ENCODE results near the gene FBP2. TPM values are rescaled to one million over a fixed set of nuclear protein-coding genes. Genes with fewer than 3 reads are reported as not detected.
"Not testable (repeated sequence)": the region's sequence is repeated elsewhere in the genome, so short reads cannot be mapped to it uniquely, and the experiment has no call there.

The FBP2 gene
- total and polyA plus RNA-seq, 2 experiments from 2014 or later = 0.20 to 0.30 TPM

GRCh38 chr9:94591876-94592275 is 1.7 kb downstream of the FBP2 start:
- no peak overlapping the region for H3K4me2 ChIP-seq
- 84% methylated on average over 8 of the region's 8 CpGs for WGBS (ENCODE audit: low lambda C conversion rate, missing lambda C conversion rate)

GRCh38 chr9:94591046-94591545 is 2.5 kb downstream of the FBP2 start:
- not testable (repeated sequence) for H3K27ac ChIP-seq; H3K79me2 ChIP-seq; H3K36me3 ChIP-seq (replicated peaks; ENCODE audit: insufficient read depth, low read depth); H3K4me2 ChIP-seq; H3K27me3 ChIP-seq; H4K20me1 ChIP-seq (ENCODE audit: insufficient read depth, poor library complexity, severe bottlenecking); H3K9me2 ChIP-seq (replicated peaks; ENCODE audit: insufficient read depth); DNase-seq (ENCODE audit: low spot score); H3K9me3 ChIP-seq (ENCODE audit: low read depth); H3K4me1 ChIP-seq (ENCODE audit: insufficient read depth); H2AFZ ChIP-seq; H3K4me3 ChIP-seq
- 96% methylated on average over 11 of the region's 38 CpGs for WGBS (ENCODE audit: low lambda C conversion rate, missing lambda C conversion rate)

More at GRCh38 chr9:94591876-94592275, 1.7 kb downstream of the FBP2 start:
- DNase-seq (ENCODE audit: low spot score) = no peak
- Histone ChIP-seq H3K9me2 (replicated peaks; ENCODE audit: insufficient read depth) (no peaks in the 10 kb centered on the region), H4K20me1 (ENCODE audit: insufficient read depth, poor library complexity, severe bottlenecking) (no peaks in the 10 kb centered on the region), H3K4me1 (ENCODE audit: insufficient read depth) (no peaks in the 10 kb centered on the region), H3K27me3 (no peaks in the 10 kb centered on the region), H3K9me3 (ENCODE audit: low read depth) (no peaks in the 10 kb centered on the region), H3K36me3 (replicated peaks; ENCODE audit: insufficient read depth, low read depth) (no peaks in the 10 kb centered on the region), H2AFZ (no peak overlapping the region), H3K4me3 (no peak overlapping the region), H3K27ac (no peak overlapping the region), H3K79me2 (no peaks in the 10 kb centered on the region)
- TF ChIP-seq EZH2 (IDR thresholded peaks at IDR 0.05; ENCODE audit: borderline replicate concordance) = no peak
- TF ChIP-seq EZH2phosphoT487 (IDR thresholded peaks at IDR 0.05; ENCODE audit: low read depth, severe bottlenecking, unreplicated experiment) = no peak
- TF ChIP-seq CTCF (IDR thresholded peaks at IDR 0.05; ENCODE audit: poor library complexity) = no peak

GRCh38 chr9:94588681-94589080 is 4.9 kb downstream of the FBP2 start:
- Histone ChIP-seq H2AFZ (no peak overlapping the region), H3K4me2 (no peak overlapping the region), H3K9me3 (ENCODE audit: low read depth) (no peaks in the 10 kb centered on the region), H3K27me3 (no peaks in the 10 kb centered on the region), H3K79me2 (no peaks in the 10 kb centered on the region), H3K4me3 (no peak overlapping the region), H3K9me2 (replicated peaks; ENCODE audit: insufficient read depth) (no peaks in the 10 kb centered on the region), H4K20me1 (ENCODE audit: insufficient read depth, poor library complexity, severe bottlenecking) (no peaks in the 10 kb centered on the region), H3K4me1 (ENCODE audit: insufficient read depth) (no peaks in the 10 kb centered on the region), H3K27ac (no peak overlapping the region), H3K36me3 (replicated peaks; ENCODE audit: insufficient read depth, low read depth) (no peaks in the 10 kb centered on the region)
- 91% methylated on average over 9 of the region's 9 CpGs for WGBS (ENCODE audit: low lambda C conversion rate, missing lambda C conversion rate)
- TF ChIP-seq EZH2phosphoT487 (IDR thresholded peaks at IDR 0.05; ENCODE audit: low read depth, severe bottlenecking, unreplicated experiment) = no peak
- TF ChIP-seq CTCF (IDR thresholded peaks at IDR 0.05; ENCODE audit: poor library complexity) = no peak
- no peak for TF ChIP-seq EZH2 (IDR thresholded peaks at IDR 0.05; ENCODE audit: borderline replicate concordance)
- DNase-seq (ENCODE audit: low spot score) = no peak

DNA sequence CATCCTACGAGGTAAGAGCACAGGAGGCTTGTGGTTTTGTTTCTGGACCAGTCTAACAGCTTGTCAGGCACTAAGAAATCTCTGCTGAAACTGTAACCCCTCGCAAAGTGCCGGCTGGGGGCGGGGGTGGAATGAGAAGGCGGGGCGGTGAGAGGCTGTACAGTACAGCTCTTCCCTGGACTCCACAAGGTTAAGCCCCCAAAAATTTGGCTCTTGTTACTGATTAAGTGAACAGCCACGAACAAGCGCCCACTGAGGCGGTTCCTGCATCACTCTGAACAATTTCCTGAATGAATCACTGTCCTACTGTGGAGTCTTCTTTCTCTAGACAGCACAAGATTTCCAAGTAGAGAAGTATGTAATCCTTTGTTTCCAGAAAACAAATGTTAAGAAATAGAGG is 6.8 kb downstream of the FBP2 start:
- H3K9me2 ChIP-seq (replicated peaks; ENCODE audit: insufficient read depth) = no peaks in the 10 kb centered on the region
- H3K4me1 ChIP-seq (ENCODE audit: insufficient read depth) = no peaks in the 10 kb centered on the region
- TF ChIP-seq EZH2phosphoT487 (IDR thresholded peaks at IDR 0.05; ENCODE audit: low read depth, severe bottlenecking, unreplicated experiment) = no peak
- no peak for TF ChIP-seq CTCF (IDR thresholded peaks at IDR 0.05; ENCODE audit: poor library complexity)
- TF ChIP-seq EZH2 (IDR thresholded peaks at IDR 0.05; ENCODE audit: borderline replicate concordance) = no peak
- no peaks in the 10 kb centered on the region for H3K27me3 ChIP-seq
- WGBS (ENCODE audit: low lambda C conversion rate, missing lambda C conversion rate) = 67% methylated on average over 9 of the region's 9 CpGs
- no peak overlapping the region for H3K27ac ChIP-seq
- H3K4me2 ChIP-seq = no peak overlapping the region
- no peak overlapping the region for H3K4me3 ChIP-seq
- no peak for DNase-seq (ENCODE audit: low spot score)
- no peaks in the 10 kb centered on the region for H3K79me2 ChIP-seq
- H2AFZ ChIP-seq = no peak overlapping the region
- no peaks in the 10 kb centered on the region for H3K9me3 ChIP-seq (ENCODE audit: low read depth)
- H3K36me3 ChIP-seq (replicated peaks; ENCODE audit: insufficient read depth, low read depth) = no peaks in the 10 kb centered on the region
- H4K20me1 ChIP-seq (ENCODE audit: insufficient read depth, poor library complexity, severe bottlenecking) = no peaks in the 10 kb centered on the region

Measured in hepatocyte (in vitro differentiated cells).